GM18508 (cell line): ENCODE measurements around the gene PDCD4.
A peak's percentile ranks its signal among the peaks of the same experiment; 100 is the strongest.
"Not testable (repeated sequence)": the region's sequence is repeated elsewhere in the genome, so short reads cannot be mapped to it uniquely, and the experiment has no call there.

Experiments used
- ATAC-seq: cut with Tn5 transposase; IDR thresholded peaks from one replicate; pipeline ENCODE4 v1.9.1; 2021; ENCODE audit warnings: moderate number of reproducible peaks; ENCODE audit not compliant: insufficient read depth, unreplicated experiment

The PDCD4 gene

GRCh38 chr10:110876788-110877187 is 5.1 kb downstream of the PDCD4 start:
- ATAC-seq: no peak

- ATAC-seq: no peak
Measured at GRCh38 chr10:110880012-110880411, 8.3 kb downstream of the PDCD4 start.

- ATAC-seq: no peak
Measured at GRCh38 chr10:110881247-110881646, 9.5 kb downstream of the PDCD4 start.

GRCh38 chr10:110881905-110882304 is 10.2 kb downstream of the PDCD4 start:
- no peak for ATAC-seq

- no peak for ATAC-seq
Measured at GRCh38 chr10:110883924-110884323, 12.2 kb downstream of the PDCD4 start.

- no peak for ATAC-seq
Measured at GRCh38 chr10:110885932-110886674, 14.4 kb downstream of the PDCD4 start.

GRCh38 chr10:110887560-110887959 is 15.8 kb downstream of the PDCD4 start:
- no peak for ATAC-seq

- no peak for ATAC-seq
Measured at GRCh38 chr10:110892602-110893288, 21.0 kb downstream of the PDCD4 start.

- peak; percentile 82 for ATAC-seq
Measured at GRCh38 chr10:110893559-110894179, 21.9 kb downstream of the PDCD4 start.

GRCh38 chr10:110897184-110897583 is 25.5 kb downstream of the PDCD4 start:
- ATAC-seq: no peak

- no peak for ATAC-seq
Measured at GRCh38 chr10:110898391-110898790, 26.7 kb downstream of the PDCD4 start.

- ATAC-seq: no peak
Measured at GRCh38 chr10:110900983-110901382, 29.3 kb downstream of the PDCD4 start.

GRCh38 chr10:110901954-110902819 is 30.5 kb downstream of the PDCD4 start:
- no peak for ATAC-seq

- ATAC-seq: no peak
Measured at GRCh38 chr10:110903280-110904278, 31.9 kb downstream of the PDCD4 start.

GRCh38 chr10:110910138-110910537 is 38.4 kb downstream of the PDCD4 start:
- no peak for ATAC-seq

- no peak for ATAC-seq
Measured at GRCh38 chr10:110912374-110912773, 40.6 kb downstream of the PDCD4 start.

- no peak for ATAC-seq
Measured at GRCh38 chr10:110914431-110914830, 42.7 kb downstream of the PDCD4 start.

- ATAC-seq: no peak
Measured at GRCh38 chr10:110915035-110915434, 43.3 kb downstream of the PDCD4 start.

GRCh38 chr10:110915600-110915999 is 43.9 kb downstream of the PDCD4 start:
- ATAC-seq: not testable (repeated sequence)
